Neural crest cell (in vitro differentiated cells): Measurements from ENCODE around the gene MASP1. TPM values are rescaled to one million over a fixed set of nuclear protein-coding genes. Genes with fewer than 3 reads are reported as not detected.

Experiments used
- DNase-seq: peaks from one replicate; pipeline ENCODE4 v3.0.0; 2021; ENCODE audit warnings: low read depth, mixed read lengths, low spot score
- H3K27ac Mint-ChIP-seq: one replicate; pipeline ENCODE4 v1.8.0; 2021; ENCODE audit warnings: mild to moderate bottlenecking, mixed read lengths; ENCODE audit not compliant: unreplicated experiment
- H3K27me3 Mint-ChIP-seq: 2 replicates; pipeline ENCODE4 v1.8.0; 2021; ENCODE audit warnings: low read depth, mild to moderate bottlenecking, mixed read lengths
- H3K36me3 Mint-ChIP-seq: 2 replicates; pipeline ENCODE4 v1.8.0; 2021; ENCODE audit warnings: low read depth, mild to moderate bottlenecking, mixed read lengths
- H3K4me1 Mint-ChIP-seq: 2 replicates; pipeline ENCODE4 v1.8.0; 2021; ENCODE audit warnings: mixed read lengths
- H3K4me3 Mint-ChIP-seq: one replicate; pipeline ENCODE4 v1.8.0; 2021; ENCODE audit warnings: mild to moderate bottlenecking, mixed read lengths
- H3K9me3 Mint-ChIP-seq: 2 replicates; pipeline ENCODE4 v1.8.0; 2021; ENCODE audit warnings: mixed read lengths
- total RNA-seq: library from RNA; stranded (reverse); gene quantifications from 2 replicates; pipeline ENCODE4 v1.2.1, GENCODE V29; 2021
- TF ChIP-seq, protein P1 (sequence below): fragments of 200-600 bp; sonication (generic); conservative IDR thresholded peaks from 2 replicates; pipeline ENCODE4 v1.5.0; 2021; ENCODE audit warnings: antibody characterized with exemption, mild to moderate bottlenecking

MASP1 gene
- total RNA-seq, 1 donor from 2014 or later, result 0.58 TPM

DNA sequence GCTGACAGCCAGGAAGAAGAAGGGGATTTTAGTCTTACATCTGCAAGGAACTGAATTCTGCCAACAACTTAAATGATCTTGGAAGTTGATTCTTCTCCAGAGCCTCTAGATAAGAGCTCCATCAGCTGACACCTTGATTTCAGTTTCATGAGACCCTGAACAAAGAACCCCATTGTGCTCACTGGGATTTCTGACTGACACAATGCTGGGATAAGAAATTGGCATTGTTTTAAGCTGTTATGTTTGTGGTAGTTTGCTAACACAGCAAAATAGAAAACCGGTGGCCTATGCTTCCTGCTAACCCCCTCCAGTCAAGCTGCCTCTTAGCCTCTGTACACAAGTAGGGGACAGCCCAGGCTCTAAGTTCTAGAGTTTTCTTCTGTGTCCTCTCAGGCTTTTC, 36.2 kb downstream of the MASP1 start:
- H3K4me3 Mint-ChIP-seq, result no peak overlapping the region
- TF ChIP-seq, protein P1, sequence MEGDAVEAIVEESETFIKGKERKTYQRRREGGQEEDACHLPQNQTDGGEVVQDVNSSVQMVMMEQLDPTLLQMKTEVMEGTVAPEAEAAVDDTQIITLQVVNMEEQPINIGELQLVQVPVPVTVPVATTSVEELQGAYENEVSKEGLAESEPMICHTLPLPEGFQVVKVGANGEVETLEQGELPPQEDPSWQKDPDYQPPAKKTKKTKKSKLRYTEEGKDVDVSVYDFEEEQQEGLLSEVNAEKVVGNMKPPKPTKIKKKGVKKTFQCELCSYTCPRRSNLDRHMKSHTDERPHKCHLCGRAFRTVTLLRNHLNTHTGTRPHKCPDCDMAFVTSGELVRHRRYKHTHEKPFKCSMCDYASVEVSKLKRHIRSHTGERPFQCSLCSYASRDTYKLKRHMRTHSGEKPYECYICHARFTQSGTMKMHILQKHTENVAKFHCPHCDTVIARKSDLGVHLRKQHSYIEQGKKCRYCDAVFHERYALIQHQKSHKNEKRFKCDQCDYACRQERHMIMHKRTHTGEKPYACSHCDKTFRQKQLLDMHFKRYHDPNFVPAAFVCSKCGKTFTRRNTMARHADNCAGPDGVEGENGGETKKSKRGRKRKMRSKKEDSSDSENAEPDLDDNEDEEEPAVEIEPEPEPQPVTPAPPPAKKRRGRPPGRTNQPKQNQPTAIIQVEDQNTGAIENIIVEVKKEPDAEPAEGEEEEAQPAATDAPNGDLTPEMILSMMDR, result no peak
- H3K9me3 Mint-ChIP-seq, result no peaks in the 10 kb centered on the region
- DNase-seq, result no peak
- no peaks in the 10 kb centered on the region for H3K36me3 Mint-ChIP-seq
- peaks cover 27% of the 10 kb centered on the region for H3K4me1 Mint-ChIP-seq
- peak overlapping the region; percentile 4 for H3K27ac Mint-ChIP-seq
- H3K27me3 Mint-ChIP-seq, result no peaks in the 10 kb centered on the region

DNA sequence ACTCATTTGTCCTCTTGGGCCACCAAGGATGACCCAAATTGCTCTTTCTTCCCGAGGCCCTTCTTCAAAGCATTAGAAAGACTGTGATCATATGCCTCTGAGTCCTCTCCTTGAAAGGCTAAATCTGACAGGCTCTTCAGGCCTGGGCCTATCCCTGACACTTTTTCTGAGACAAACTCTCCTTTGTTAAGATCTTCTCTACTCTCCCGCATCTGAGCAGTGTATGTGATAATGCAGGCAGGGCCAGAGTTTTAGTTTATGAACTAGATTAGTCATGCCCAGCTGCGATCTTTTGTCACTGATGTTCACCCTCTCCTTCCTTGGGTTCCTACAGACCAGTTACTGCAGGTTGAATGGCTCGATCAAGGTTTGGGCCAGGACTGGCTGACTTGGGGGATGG, 39.2 kb downstream of the MASP1 start:
- Mint-ChIP-seq H3K36me3 (no peaks in the 10 kb centered on the region), H3K4me3 (no peak overlapping the region), H3K9me3 (peaks cover 2% of the 10 kb centered on the region), H3K4me1 (peaks cover 28% of the 10 kb centered on the region), H3K27me3 (no peaks in the 10 kb centered on the region), H3K27ac (peak overlapping the region; percentile 14)
- TF ChIP-seq, protein P1, result no peak
- DNase-seq, result no peak

DNA sequence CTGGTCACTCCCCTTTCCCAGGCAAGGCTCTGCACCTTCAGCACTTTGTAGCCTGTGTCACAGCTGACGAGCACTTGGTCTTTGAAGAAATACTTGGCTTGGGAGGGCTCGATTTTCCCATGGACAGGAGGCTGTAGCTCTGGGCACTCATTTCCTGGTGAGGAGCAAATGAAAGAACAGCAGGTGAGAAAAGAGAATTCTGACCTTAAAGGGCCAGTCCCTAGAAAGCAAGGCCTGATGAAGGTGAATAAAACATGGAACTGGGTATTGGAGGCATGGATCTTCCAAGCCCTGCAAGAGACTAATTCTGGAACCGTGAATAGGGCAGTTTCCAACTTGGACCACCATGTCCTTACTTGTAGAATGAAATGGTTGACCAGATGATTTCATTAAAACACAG, 39.9 kb downstream of the MASP1 start:
- peaks cover 31% of the 10 kb centered on the region for H3K4me1 Mint-ChIP-seq
- H3K27ac Mint-ChIP-seq, result no peak overlapping the region
- no peak for DNase-seq
- no peaks in the 10 kb centered on the region for H3K27me3 Mint-ChIP-seq
- H3K36me3 Mint-ChIP-seq, result no peaks in the 10 kb centered on the region
- TF ChIP-seq, protein P1, result no peak
- H3K4me3 Mint-ChIP-seq, result no peak overlapping the region
- H3K9me3 Mint-ChIP-seq, result peaks cover 2% of the 10 kb centered on the region

DNA sequence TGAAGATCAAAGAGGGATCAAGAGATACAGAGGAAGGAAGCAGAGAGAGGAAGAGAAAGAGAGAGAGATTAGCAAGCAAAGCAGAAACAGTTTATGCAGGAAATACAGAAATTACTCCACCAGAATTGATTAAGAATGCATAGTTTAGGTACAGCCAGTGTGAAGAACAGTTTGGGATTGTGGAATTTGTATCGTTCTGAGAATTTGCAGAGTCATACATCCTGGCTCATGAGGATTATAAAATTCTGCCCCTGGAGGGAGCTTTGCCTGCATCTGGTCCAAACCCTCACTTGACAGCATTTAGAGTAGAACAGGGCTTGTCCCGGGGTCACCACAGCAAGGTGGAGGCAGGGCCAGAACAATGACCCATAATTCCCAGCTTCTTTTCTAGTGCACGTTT, 44.1 kb downstream of the MASP1 start:
- Mint-ChIP-seq H3K27me3 (no peaks in the 10 kb centered on the region), H3K4me3 (no peak overlapping the region), H3K36me3 (no peaks in the 10 kb centered on the region), H3K4me1 (peaks cover 14% of the 10 kb centered on the region), H3K9me3 (peaks cover 2% of the 10 kb centered on the region), H3K27ac (no peak overlapping the region)
- DNase-seq, result no peak
- TF ChIP-seq, protein P1, result no peak

DNA sequence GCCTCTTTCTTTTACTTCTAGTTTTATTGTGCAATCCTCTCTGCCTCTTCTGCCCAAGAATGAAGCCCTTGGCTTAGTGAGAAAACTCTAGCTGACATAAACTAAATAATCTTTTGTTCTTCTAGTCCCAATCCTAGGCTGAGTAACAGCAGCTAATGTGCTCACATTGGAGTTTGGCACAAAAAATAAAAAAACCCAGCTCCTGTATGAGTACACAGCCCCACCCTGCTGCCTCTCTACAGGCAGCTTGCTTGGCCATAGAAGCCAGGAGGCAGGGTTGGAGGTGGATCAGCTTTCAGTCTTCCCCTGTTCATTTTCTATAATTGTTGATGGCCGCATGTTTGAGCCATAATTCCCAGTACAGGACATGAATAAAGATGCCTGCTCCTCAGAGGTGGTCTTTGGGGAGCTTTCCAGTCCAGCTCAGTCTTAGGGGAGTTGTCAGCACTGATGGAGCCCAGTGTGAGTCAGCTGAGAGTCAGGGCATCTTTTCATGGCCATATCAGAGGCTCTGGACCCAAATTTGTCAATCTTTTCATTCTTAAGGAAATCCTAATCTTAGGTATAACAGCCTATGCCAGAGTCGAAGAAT, 47.5 kb downstream of the MASP1 start:
- DNase-seq, result no peak
- Mint-ChIP-seq H3K36me3 (no peaks in the 10 kb centered on the region), H3K4me1 (peaks cover 4% of the 10 kb centered on the region), H3K4me3 (no peak overlapping the region), H3K27me3 (no peaks in the 10 kb centered on the region), H3K27ac (no peak overlapping the region), H3K9me3 (peaks cover 7% of the 10 kb centered on the region)
- TF ChIP-seq, protein P1, result no peak
